MM.1S (cell line): ENCODE data around the gene PUS10.

Experiments
- DNase-seq: peaks from one replicate; pipeline ENCODE4 v3.0.0-alpha.2; 2015
- H2AFZ ChIP-seq: fragments of 300-600 bp; sonication (generic); 2 replicates; pipeline ENCODE4 v1.6.0; 2016; ENCODE audit warnings: antibody characterized with exemption, low read length
- H3F3A ChIP-seq: fragments of 300-600 bp; sonication (generic); 2 replicates; pipeline ENCODE4 v1.6.1; 2016; ENCODE audit warnings: mild to moderate bottlenecking, antibody characterized with exemption, low read length, moderate library complexity, mixed read lengths; ENCODE audit not compliant: insufficient read depth
- H3K27ac ChIP-seq: fragments of 300-600 bp; sonication (generic); 2 replicates; pipeline ENCODE4 v1.5.1; 2016; ENCODE audit warnings: mild to moderate bottlenecking, low read length
- H3K27me3 ChIP-seq: fragments of 300-600 bp; sonication (generic); replicated peaks from 2 replicates; pipeline ENCODE4 v1.6.0; 2016; ENCODE audit warnings: low read length; ENCODE audit not compliant: insufficient read depth
- H3K36me3 ChIP-seq: fragments of 300-600 bp; sonication (generic); replicated peaks from 2 replicates; pipeline ENCODE4 v1.6.1; 2016; ENCODE audit warnings: mild to moderate bottlenecking, low read length, mixed read lengths; ENCODE audit not compliant: insufficient read depth
- H3K4me1 ChIP-seq: fragments of 300-600 bp; sonication (generic); 2 replicates; pipeline ENCODE4 v1.6.1; 2016; ENCODE audit warnings: low read length, mixed read lengths
- H3K4me2 ChIP-seq: fragments of 300-600 bp; sonication (generic); 2 replicates; pipeline ENCODE4 v1.6.0; 2016; ENCODE audit warnings: low read depth, low read length
- H3K4me3 ChIP-seq: fragments of 300-600 bp; sonication (generic); 2 replicates; pipeline ENCODE4 v1.5.1; 2016; ENCODE audit warnings: low read length, mixed read lengths
- H3K79me2 ChIP-seq: fragments of 300-600 bp; sonication (generic); 2 replicates; pipeline ENCODE4 v1.6.1; 2016; ENCODE audit warnings: mixed run types, low read length, mixed read lengths
- H3K9ac ChIP-seq: fragments of 300-600 bp; sonication (generic); 2 replicates; pipeline ENCODE4 v1.6.1; 2016; ENCODE audit warnings: low read length, mixed read lengths
- H3K9me2 ChIP-seq: fragments of 300-600 bp; sonication (generic); replicated peaks from 2 replicates; pipeline ENCODE4 v1.6.1; 2016; ENCODE audit warnings: mild to moderate bottlenecking, low read length, mixed read lengths; ENCODE audit not compliant: insufficient read depth
- H3K9me3 ChIP-seq: fragments of 300-600 bp; sonication (generic); replicated peaks from 2 replicates; pipeline ENCODE4 v1.6.1; 2016; ENCODE audit warnings: mild to moderate bottlenecking, low read length, mixed read lengths; ENCODE audit not compliant: insufficient read depth
- H4K20me1 ChIP-seq: fragments of 300-600 bp; sonication (generic); 2 replicates; pipeline ENCODE4 v1.6.1; 2016; ENCODE audit warnings: mild to moderate bottlenecking, low read length, moderate library complexity, mixed read lengths; ENCODE audit not compliant: insufficient read depth
- CTCF ChIP-seq: fragments of 300-600 bp; sonication (generic); IDR thresholded peaks from 2 replicates; pipeline ENCODE4 v1.5.1; 2016; ENCODE audit warnings: antibody characterized with exemption, low read length, mixed read lengths
- EZH2 ChIP-seq: fragments of 300-600 bp; sonication (generic); optimal IDR thresholded peaks from 2 replicates; pipeline ENCODE3; 2017; ENCODE audit warnings: low read depth, mild to moderate bottlenecking, antibody characterized with exemption, low read length, mixed read lengths
- EZH2phosphoT487 ChIP-seq: fragments of 300-600 bp; sonication (generic); IDR thresholded peaks from 2 replicates; pipeline ENCODE4 v1.6.1; 2018; ENCODE audit warnings: antibody characterized with exemption, low read length

Gene PUS10

GRCh38 chr2:60976875-60977561 lies 41.0 kb downstream of the PUS10 start:
- Histone ChIP-seq H3K4me2 (no peak overlapping the region), H3K9me3 (no peaks in the 10 kb centered on the region), H3K9me2 (no peaks in the 10 kb centered on the region), H3K27ac (no peak overlapping the region), H3K4me3 (no peak overlapping the region), H3K36me3 (no peaks in the 10 kb centered on the region), H2AFZ (no peak overlapping the region), H3K4me1 (no peaks in the 10 kb centered on the region), H3K9ac (no peak overlapping the region), H4K20me1 (no peaks in the 10 kb centered on the region), H3K79me2 (no peaks in the 10 kb centered on the region), H3F3A (no peaks in the 10 kb centered on the region), H3K27me3 (no peaks in the 10 kb centered on the region)
- no peak for DNase-seq
- no peak for TF ChIP-seq EZH2phosphoT487
- TF ChIP-seq EZH2: no peak
- no peak for TF ChIP-seq CTCF

GRCh38 chr2:60976256-60976850 lies 41.7 kb downstream of the PUS10 start:
- Histone ChIP-seq H3F3A (0 out of 2 replicates have a peak, but pooled peaks cover 1% of the 10 kb centered on the region), H3K9me2 (no peaks in the 10 kb centered on the region), H2AFZ (no peak overlapping the region), H3K27me3 (no peaks in the 10 kb centered on the region), H3K4me3 (no peak overlapping the region), H3K9ac (no peak overlapping the region), H3K4me1 (no peaks in the 10 kb centered on the region), H4K20me1 (no peaks in the 10 kb centered on the region), H3K4me2 (no peak overlapping the region), H3K36me3 (no peaks in the 10 kb centered on the region), H3K27ac (no peak overlapping the region), H3K9me3 (no peaks in the 10 kb centered on the region), H3K79me2 (no peaks in the 10 kb centered on the region)
- no peak for DNase-seq
- TF ChIP-seq EZH2: no peak
- no peak for TF ChIP-seq EZH2phosphoT487
- no peak for TF ChIP-seq CTCF

- no peak for DNase-seq
- Histone ChIP-seq H3K27ac (no peak overlapping the region), H3K4me2 (no peak overlapping the region), H3K9ac (no peak overlapping the region), H3K4me1 (no peaks in the 10 kb centered on the region), H3K4me3 (no peak overlapping the region), H3K9me2 (no peaks in the 10 kb centered on the region), H3K36me3 (no peaks in the 10 kb centered on the region), H4K20me1 (no peaks in the 10 kb centered on the region), H3K27me3 (no peaks in the 10 kb centered on the region), H3K9me3 (no peaks in the 10 kb centered on the region), H3F3A (0 out of 2 replicates have a peak, but pooled peaks cover 3% of the 10 kb centered on the region), H2AFZ (no peak overlapping the region), H3K79me2 (no peaks in the 10 kb centered on the region)
- TF ChIP-seq EZH2phosphoT487: no peak
- TF ChIP-seq CTCF: no peak
- no peak for TF ChIP-seq EZH2
These were observed 43.4 kb downstream of the PUS10 start for GRCh38 chr2:60974652-60975051.
